HG03139 (cell line): ENCODE measurements around the gene THBD.

Experiments used
- ATAC-seq: cut with Tn5 transposase; IDR thresholded peaks from one replicate; pipeline ENCODE4 v1.9.1; 2021; ENCODE audit not compliant: unreplicated experiment

Gene THBD

GRCh38 chr20:23049201-23050075, at the start of gene THBD:
THBD (minus strand) TSS chr20:23049672; CDS start chr20:23049504, 168 bp downstream.
- no peak for ATAC-seq

DNA sequence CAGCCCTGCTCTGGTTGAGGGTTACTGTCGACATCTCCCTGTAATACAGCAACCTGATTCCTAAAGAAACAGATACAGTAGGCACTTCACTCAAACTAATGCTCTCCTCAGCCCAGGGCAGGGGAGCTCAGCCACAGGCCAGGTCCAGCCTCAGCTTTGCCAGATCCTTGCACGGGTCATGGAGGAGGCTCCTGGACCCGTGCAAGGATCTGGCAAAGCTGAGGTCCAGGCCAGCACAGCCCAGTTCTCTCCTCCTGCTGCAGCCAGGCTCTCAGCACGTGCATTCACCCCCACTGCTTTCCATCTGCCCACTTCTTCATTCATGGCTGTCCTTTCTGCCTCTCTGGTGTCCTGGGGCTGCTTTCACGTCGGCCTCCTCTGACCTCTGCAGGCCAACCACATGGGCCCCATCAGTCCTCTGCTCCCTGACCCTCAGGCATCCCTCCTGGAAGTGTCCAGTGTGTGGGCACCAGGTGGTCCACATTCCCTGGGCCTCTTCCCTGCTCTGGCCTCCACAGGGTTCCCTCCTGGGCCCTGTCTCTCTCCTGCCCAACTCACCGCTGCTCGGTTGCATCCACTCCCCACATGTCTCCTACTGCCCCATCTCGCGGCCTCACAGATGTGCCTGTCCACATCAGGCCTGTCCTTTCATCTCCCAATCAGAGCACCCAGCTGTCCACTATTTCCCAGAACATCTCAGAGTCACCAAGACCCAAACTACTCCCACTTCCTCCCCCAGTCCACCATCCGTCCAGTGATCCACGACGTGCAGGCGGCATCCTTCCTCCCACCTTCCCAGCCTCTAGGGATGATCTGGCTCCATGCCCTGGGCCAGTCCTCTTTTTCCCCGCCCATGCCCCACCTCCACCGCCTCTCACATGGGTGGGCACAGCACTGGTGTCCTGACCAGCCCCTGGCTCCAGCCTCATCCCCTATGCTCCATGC, 48.4 kb upstream of the THBD start:
- ATAC-seq: no peak

DNA sequence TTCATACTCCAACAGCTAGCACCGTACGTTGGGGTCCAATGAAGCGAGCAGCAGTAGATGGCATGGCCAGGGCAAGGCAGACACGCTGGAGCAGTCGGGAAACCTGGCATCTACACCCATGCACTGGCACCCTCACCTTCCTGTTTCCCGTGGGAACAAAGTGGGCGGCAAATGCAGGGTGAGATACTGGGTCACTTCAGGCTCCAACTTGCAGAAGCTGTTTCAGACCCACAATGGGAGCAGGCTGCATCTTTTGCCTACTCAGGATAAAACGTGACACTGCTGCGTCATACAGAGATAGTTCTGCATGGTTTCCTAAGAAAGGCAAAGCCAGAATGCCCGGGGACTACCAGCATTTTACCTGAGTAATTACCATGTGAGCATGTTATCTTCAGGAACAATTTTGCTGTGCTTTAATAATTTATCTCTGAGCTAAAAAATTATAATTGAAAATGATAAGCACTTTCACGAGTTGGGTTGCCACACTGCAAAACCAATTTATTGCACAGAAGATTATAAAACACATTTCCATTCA, 47.6 kb upstream of the THBD start:
- ATAC-seq: no peak

DNA sequence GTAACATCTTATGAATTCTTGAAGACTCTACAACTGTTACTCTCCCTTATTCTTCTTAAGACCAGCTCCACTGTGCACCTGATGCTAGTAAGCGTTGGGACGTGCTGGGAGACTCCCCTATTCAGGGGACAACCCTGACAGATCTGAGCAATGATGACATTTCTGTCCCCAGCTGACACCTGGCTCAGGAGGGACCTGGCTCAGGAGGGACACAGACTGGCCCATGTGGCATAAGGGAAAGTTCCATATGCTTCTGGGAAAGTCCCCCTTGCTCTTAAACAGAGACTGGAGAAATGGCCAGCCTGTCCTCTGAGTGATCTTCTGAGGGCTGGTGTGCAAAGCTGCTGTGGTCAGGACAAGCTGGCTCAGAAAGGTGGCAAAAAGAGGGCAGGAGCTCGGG, 46.6 kb upstream of the THBD start:
- ATAC-seq: no peak

DNA sequence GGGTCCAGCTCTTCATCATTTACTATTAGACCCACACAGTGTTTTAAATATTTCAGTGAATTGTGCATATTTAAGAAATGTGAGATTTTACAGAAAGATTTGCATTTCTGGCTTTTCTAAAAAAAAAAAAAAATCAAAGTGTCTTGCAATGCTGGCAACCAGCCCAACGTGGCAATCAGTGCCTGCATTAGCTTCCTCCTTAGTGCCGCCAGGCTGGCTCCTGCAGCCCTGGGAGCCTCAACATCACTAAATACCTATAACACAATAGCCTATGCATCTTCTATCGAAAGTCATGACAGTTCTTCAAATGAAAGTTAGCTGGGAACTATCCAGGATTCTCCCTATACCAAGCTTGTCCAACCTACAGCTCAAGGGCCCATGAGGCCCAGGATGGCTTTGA, 46.0 kb upstream of the THBD start:
- ATAC-seq: no peak

GRCh38 chr20:23094927-23095326, 45.5 kb upstream of the THBD start:
- no peak for ATAC-seq

DNA sequence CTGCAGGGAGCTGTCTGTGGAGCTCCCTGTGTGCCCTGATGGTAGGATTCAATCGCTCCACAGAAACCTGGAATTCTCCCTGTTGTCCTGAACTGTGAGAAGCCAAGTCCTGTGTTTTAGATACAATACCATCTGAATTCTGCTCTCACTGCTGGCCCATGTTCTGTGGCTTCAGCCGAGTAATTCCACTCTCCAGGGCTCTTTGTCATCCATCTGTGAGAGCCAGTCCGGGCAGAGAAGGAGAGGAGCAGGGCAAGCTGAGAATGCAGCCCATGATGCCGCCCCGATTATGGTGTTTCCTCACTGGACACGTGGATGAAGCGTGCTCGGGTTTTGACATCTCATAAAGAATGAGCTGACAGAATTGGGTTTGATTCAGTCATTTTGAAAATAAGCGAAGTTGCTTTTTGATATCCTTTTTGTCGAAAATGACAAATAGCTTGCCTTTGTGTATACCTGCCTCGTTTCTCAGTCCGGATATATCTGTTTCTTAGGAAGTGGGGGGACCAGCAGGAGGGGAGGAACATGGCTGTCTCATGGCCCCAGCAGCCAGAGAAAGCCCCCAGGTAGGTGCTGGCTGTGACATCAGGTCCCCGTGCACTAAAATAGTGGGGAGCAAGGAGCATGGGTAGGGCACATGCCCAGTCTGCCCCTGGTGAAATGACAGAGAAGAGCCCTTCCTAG, 44.9 kb upstream of the THBD start:
- ATAC-seq: no peak

DNA sequence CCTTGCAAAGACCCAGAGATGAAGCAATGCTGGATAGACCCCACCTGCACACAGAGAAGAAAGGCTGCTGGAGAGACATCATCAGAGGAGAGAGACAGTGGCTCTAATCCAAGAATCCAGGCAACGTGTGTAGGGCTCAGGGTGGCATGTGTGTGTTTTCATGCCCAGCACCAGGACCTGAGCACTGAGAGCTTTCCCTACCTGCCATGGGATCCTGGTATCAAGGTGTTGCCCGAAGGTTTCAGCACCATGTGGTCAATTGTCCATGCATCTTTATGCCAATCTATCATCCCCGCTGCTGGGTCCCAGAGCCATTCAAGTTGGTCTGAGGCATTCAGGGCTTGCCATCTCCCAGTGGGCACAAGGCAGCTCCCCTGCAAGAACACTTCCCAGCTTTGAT, 44.1 kb upstream of the THBD start:
- ATAC-seq: no peak

- no peak for ATAC-seq
Observed at GRCh38 chr20:23092861-23093495, 43.5 kb upstream of the THBD start.

DNA sequence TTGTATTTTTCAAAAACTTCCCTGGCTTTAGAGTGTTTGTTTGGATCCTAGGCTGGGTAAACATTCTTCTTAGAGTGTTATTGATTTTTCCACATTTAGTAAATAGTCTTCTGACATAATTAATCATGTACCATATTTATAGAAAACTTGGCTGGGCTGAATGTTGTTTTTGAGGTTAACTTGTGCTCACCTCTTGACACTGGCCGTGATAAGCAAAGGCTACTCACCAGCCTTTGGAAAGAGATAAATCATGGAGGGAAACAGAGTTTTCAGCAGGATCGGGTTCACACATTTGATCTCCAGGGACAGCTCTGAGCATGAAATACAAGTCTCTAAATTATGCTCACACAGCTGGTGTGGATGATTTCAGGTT, 42.9 kb upstream of the THBD start:
- no peak for ATAC-seq

GRCh38 chr20:23091721-23092383, 42.4 kb upstream of the THBD start:
- ATAC-seq: no peak

DNA sequence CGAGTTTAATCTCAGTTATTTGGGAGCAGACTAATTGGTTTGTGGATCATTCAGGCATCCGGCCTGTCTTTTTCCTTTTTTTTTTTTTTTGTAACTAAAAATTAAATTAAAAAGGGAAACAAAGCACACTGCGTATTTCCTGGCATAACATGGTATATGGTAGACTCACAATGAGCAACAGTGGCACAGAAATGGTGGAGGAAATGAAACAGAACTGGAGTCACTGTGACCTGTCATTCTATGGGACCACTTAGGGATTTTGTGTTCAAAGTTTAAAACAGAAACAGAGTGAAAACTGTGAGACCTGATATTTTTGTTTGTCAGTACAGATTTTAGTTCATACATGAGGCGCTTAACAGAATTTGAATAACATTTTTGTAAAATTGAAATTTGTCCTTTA, 41.4 kb upstream of the THBD start:
- ATAC-seq: no peak

DNA sequence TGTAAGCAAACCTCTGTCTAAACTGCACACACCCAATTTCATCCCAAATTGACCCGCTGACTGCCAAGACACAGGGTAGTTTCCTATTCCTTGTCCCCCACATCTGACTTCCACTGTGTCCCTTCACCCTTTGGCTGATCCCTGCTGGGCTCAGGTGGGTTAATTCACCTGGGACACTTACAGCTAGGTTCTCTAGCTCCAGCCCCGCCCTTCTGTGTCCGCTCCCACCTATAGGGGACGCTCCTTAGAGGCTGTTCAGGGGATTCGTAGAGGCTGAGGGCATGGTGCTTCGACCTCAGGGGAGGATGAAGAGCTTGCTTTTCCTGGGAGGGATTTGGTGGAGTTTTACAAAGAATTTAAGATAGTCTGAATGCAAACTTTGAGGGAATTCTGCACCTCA, 40.7 kb upstream of the THBD start:
- ATAC-seq: no peak

DNA sequence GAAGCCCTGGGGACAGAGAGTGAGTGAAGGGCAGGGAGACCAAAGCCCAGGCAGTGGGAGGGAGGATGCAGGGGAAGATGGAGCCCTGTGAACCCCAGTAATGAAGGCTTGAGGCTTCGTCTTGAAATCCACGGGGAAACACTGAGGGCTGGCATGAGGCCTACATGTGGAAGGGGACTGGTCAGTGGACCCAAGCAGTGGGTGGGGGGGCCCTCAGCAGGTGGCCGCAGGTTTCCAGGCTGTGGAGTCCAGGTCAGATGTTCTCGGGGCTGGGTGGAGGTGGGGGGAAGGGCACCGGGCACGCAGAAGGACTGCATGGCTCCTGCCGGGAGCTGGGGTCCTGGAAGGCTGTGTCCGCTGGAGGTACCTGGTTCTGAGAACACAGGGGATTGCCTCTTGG, 39.4 kb upstream of the THBD start:
- no peak for ATAC-seq

- no peak for ATAC-seq
Observed at GRCh38 chr20:23087587-23088251, 38.2 kb upstream of the THBD start.

DNA sequence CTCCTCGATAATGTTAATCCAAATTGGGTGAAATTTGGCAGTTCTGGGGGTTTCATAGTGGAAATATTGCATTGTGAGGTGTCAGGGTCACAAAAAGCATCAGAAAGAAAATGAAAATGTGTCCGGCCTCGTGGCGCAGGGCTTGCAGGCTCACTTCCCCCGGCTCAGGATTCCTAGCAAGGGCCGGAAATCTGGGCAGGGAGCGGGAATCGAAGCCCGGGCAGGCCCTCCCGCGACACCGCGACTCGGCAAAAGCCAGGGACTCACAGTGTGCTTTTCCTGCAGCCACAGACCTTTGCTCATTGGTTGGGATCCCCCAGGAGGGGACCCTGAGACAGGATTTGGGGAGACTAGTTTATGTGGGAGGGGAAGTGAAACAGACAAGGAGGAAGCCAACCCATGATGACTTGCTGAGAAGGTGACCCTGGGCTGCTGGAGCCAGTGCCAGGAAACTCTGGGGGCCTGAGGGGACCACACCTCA, 37.5 kb upstream of the THBD start:
- ATAC-seq: no peak

DNA sequence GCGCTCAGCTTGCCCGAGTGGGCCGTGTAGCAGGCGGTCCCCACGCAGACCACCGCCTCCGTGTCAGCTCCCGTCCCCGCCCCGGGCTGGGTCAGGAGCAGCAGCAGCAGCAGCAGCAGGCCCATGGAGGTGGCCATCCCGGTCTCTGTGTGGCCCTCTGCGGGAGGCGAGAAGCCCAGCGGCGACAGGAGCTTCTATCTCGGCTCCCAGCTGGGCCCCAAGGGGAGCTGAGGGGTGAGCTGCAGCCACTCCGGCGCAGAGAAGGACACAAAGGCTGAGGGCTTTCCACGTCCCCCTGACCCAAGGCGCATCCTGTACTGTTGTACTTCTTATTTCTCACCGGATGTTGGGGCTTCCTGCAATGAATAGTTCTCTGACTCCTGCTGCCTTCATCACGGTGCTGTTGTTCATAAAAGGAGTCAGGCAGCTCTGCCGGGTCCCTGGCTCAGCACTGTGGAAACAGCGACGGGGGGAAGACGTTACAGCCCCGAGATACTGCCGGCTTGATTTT, 36.6 kb upstream of the THBD start, which contains the start of gene CD93:
Gene CD93, minus strand, starts transcription at position 269 of the 511 bp plus-strand sequence. Its CDS starts 132 bp downstream, at position 137.
- peak; percentile 66 for ATAC-seq

DNA sequence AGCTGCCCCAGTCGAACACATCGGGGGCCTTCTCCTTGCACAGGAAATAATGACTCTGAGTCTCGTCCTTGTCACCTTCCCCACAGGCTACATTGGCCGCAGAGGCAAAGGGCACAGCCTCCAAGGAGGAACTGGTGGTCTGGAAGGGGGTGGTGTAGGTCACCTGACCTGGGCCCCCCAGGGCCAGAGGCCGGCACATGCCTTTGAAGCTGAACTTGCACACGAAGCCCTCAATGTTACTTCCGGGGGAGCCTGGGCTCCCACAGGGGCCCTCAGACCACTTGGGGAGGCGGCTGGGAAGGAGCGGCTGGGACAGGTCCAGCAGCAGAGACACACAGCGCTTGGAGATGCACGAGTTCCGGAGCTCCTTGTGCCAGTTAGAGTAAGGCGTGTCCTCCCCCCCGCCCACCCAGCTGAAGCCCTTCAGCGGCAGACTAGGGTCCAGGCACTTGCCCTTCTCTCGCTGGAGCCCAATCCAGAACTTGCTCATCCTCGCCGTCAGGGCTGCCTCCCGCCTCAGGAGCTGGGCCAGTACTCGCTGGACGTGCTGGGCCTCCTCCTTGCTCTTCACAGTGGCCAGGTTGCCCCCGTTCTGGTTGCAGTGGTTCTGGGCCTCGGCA, 36.1 kb upstream of the THBD start:
- no peak for ATAC-seq
